ENCODE measurements around the gene RTKN.
"Not testable (repeated sequence)": the region's sequence is repeated elsewhere in the genome, so short reads cannot be mapped to it uniquely, and the experiment has no call there.

Gene RTKN

GRCh38 chr2:74457549-74458131, 15.9 kb upstream of the RTKN start:
- Mint-ChIP-seq H3K27me3 (no peaks in the 10 kb centered on the region), H3K4me3 (peak overlapping the region; percentile 85), H3K4me1 (ENCODE audit: low read depth) (peaks cover 57% of the 10 kb centered on the region), H3K36me3 (ENCODE audit: low read depth) (peaks cover 68% of the 10 kb centered on the region), H3K9me3 (no peaks in the 10 kb centered on the region), H3K27ac (peak overlapping the region; percentile 94)
- intact Hi-C loops (cut with micrococcal nuclease), result loop anchor here (1.0 kb wide), 1 partner anchor 15 kb away; the partner anchor contains the start of gene MRPL53

- Mint-ChIP-seq H3K36me3 (ENCODE audit: low read depth) (peaks cover 63% of the 10 kb centered on the region), H3K4me1 (ENCODE audit: low read depth) (peaks cover 62% of the 10 kb centered on the region)
Measured at GRCh38 chr2:74457129-74457548, 15.4 kb upstream of the RTKN start.

GRCh38 chr2:74454654-74455511, 13.1 kb upstream of the RTKN start, which contains the start of gene INO80B:
Gene INO80B, plus strand, starts transcription at chr2:74455087. Its CDS starts 30 bp downstream, at chr2:74455117.
- peaks cover 55% of the 10 kb centered on the region for H3K4me1 Mint-ChIP-seq (ENCODE audit: low read depth)

More at GRCh38 chr2:74457129-74457548, 15.4 kb upstream of the RTKN start:
- intact Hi-C loops (cut with micrococcal nuclease), result no loop called here
- H3K27ac Mint-ChIP-seq, result peak overlapping the region; percentile 94
- H3K27me3 Mint-ChIP-seq, result no peaks in the 10 kb centered on the region
- H3K9me3 Mint-ChIP-seq, result no peaks in the 10 kb centered on the region
- H3K4me3 Mint-ChIP-seq, result peak overlapping the region; percentile 85

DNA sequence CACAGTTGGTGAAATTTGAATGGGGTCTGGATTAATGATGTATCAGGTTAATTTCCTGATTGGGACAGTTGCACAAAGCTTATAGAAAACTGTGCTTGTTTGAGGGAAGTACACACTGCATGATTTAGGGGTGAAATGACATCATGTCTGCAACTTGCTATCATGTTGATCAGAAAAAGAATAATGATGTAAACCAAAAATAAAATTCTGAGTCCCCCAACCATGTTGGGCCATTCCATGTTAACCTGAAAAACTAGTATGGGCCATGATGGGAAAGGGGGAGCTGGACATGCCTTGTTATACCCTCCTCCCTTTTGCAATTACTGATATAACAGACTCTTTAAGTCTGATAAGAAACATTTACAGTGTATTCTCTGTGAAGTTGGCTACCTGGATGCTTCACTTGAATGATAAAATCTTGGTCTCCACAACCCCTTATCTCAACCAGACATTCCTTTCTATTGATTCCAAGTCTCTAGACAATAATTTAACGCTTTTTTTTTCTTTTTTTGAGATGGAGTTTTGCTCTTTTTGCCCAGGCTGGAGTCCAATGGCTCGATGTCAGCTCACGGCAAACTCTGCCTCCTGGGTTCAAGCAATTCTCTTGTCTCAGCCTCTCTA, 8.9 kb upstream of the RTKN start:
- intact Hi-C loops (cut with micrococcal nuclease), result no loop called here
- Mint-ChIP-seq H3K9me3 (no peaks in the 10 kb centered on the region), H3K4me3 (no peak overlapping the region), H3K36me3 (ENCODE audit: low read depth) (peaks cover 10% of the 10 kb centered on the region), H3K4me1 (ENCODE audit: low read depth) (peaks cover 20% of the 10 kb centered on the region), H3K27ac (no peak overlapping the region), H3K27me3 (peaks cover 14% of the 10 kb centered on the region)

More at GRCh38 chr2:74454654-74455511, 13.1 kb upstream of the RTKN start, which contains the start of gene INO80B:
- Mint-ChIP-seq H3K27me3 (peaks cover 6% of the 10 kb centered on the region), H3K4me3 (peak within 1 kb of the TSS; percentile 95), H3K36me3 (ENCODE audit: low read depth) (peaks cover 44% of the 10 kb centered on the region), H3K9me3 (no peaks in the 10 kb centered on the region), H3K27ac (peak within 1 kb of the TSS; percentile 89)
- intact Hi-C loops (cut with micrococcal nuclease), result loop anchor here (1.0 to 2.0 kb wide), 5 partner anchors 14 to 74 kb away; partner anchors contain the start of genes AUP1, C2orf81, HTRA2 and PCGF1

DNA sequence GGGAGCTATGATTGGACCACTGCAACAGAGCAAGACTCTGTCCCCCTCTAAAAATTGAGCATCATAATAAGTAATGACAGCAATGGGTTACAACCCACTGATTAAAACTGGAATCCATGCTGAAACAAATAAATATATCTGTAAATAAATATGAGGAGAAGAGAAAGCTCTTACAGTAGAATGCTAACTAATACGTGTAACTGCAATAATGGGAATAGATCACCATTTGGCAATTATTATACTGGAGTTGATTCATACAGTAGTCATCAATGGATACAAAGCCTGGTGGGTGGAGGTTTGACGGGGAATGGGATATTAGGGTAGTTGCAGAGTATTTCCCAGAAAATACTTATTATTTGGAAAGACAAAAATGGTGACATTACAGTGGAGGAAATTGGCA, 7.0 kb upstream of the RTKN start:
- no peak overlapping the region for H3K4me3 Mint-ChIP-seq
- peaks cover 15% of the 10 kb centered on the region for H3K4me1 Mint-ChIP-seq (ENCODE audit: low read depth)
- intact Hi-C loops (cut with micrococcal nuclease), result no loop called here
- H3K27ac Mint-ChIP-seq, result no peak overlapping the region
- H3K36me3 Mint-ChIP-seq (ENCODE audit: low read depth), result no peaks in the 10 kb centered on the region
- no peaks in the 10 kb centered on the region for H3K9me3 Mint-ChIP-seq
- H3K27me3 Mint-ChIP-seq, result peaks cover 32% of the 10 kb centered on the region

GRCh38 chr2:74447230-74447999, 5.7 kb upstream of the RTKN start:
- Mint-ChIP-seq H3K4me3 (no peak overlapping the region), H3K4me1 (ENCODE audit: low read depth) (peaks cover 14% of the 10 kb centered on the region), H3K9me3 (no peaks in the 10 kb centered on the region), H3K27me3 (peaks cover 41% of the 10 kb centered on the region), H3K27ac (no peak overlapping the region), H3K36me3 (ENCODE audit: low read depth) (no peaks in the 10 kb centered on the region)
- intact Hi-C loops (cut with micrococcal nuclease), result no loop called here

GRCh38 chr2:74444498-74445318, 3.0 kb upstream of the RTKN start:
- peaks cover 38% of the 10 kb centered on the region for H3K4me1 Mint-ChIP-seq (ENCODE audit: low read depth)
- H3K27me3 Mint-ChIP-seq, result peaks cover 62% of the 10 kb centered on the region
- H3K27ac Mint-ChIP-seq, result no peak overlapping the region
- intact Hi-C loops (cut with micrococcal nuclease), result no loop called here
- peaks cover 6% of the 10 kb centered on the region for H3K36me3 Mint-ChIP-seq (ENCODE audit: low read depth)
- H3K9me3 Mint-ChIP-seq, result no peaks in the 10 kb centered on the region
- H3K4me3 Mint-ChIP-seq, result no peak overlapping the region

- peaks cover 73% of the 10 kb centered on the region for H3K27me3 Mint-ChIP-seq
- H3K4me3 Mint-ChIP-seq; intact Hi-C loops (cut with micrococcal nuclease); H3K27ac Mint-ChIP-seq; H3K9me3 Mint-ChIP-seq; H3K36me3 Mint-ChIP-seq (ENCODE audit: low read depth): not testable (repeated sequence)
- peaks cover 57% of the 10 kb centered on the region for H3K4me1 Mint-ChIP-seq (ENCODE audit: low read depth)
Measured at GRCh38 chr2:74442483-74443297, 953 bp upstream of the RTKN start.

- Mint-ChIP-seq H3K36me3 (ENCODE audit: low read depth) (peaks cover 6% of the 10 kb centered on the region), H3K27me3 (peaks cover 65% of the 10 kb centered on the region), H3K4me1 (ENCODE audit: low read depth) (peaks cover 71% of the 10 kb centered on the region), H3K9me3 (no peaks in the 10 kb centered on the region), H3K4me3 (peak overlapping the region; percentile 62), H3K27ac (peak overlapping the region; percentile 61)
- intact Hi-C loops (cut with micrococcal nuclease), result loop anchor here (2.0 kb wide), 1 partner anchor 14 kb away; the partner anchor contains the start of gene INO80B
Measured at GRCh38 chr2:74441170-74441689, 507 bp downstream of the RTKN start.

GRCh38 chr2:74440378-74441169, 1.2 kb downstream of the RTKN start:
- peaks cover 63% of the 10 kb centered on the region for H3K27me3 Mint-ChIP-seq
- H3K4me3 Mint-ChIP-seq, result peak overlapping the region; percentile 62
- H3K9me3 Mint-ChIP-seq, result no peaks in the 10 kb centered on the region
- peaks cover 77% of the 10 kb centered on the region for H3K4me1 Mint-ChIP-seq (ENCODE audit: low read depth)
- intact Hi-C loops (cut with micrococcal nuclease), result loop anchor here (2.0 kb wide), 1 partner anchor 14 kb away; the partner anchor contains the start of gene INO80B
- peaks cover 6% of the 10 kb centered on the region for H3K36me3 Mint-ChIP-seq (ENCODE audit: low read depth)
- peak overlapping the region; percentile 61 for H3K27ac Mint-ChIP-seq

- Mint-ChIP-seq H3K27me3 (peaks cover 58% of the 10 kb centered on the region), H3K36me3 (ENCODE audit: low read depth) (peaks cover 6% of the 10 kb centered on the region), H3K27ac (peak overlapping the region; percentile 61), H3K4me3 (peak overlapping the region; percentile 62), H3K4me1 (ENCODE audit: low read depth) (peaks cover 79% of the 10 kb centered on the region), H3K9me3 (no peaks in the 10 kb centered on the region)
- intact Hi-C loops (cut with micrococcal nuclease), result loop anchor here (2.0 kb wide), 1 partner anchor 15 kb away; the partner anchor contains the start of gene INO80B
Measured at GRCh38 chr2:74439803-74440377, 1.8 kb downstream of the RTKN start.
